ENCODE data around the gene RABGAP1L. TPM values are rescaled to one million over a fixed set of nuclear protein-coding genes. Genes with fewer than 3 reads are reported as not detected.
A peak's percentile ranks its signal among the peaks of the same experiment; 100 is the strongest.

Gene RABGAP1L
- total RNA-seq, 1 experiment from 2014 or later: 76.9 TPM

- TF ChIP-seq AR (CRISPR knock-in tag; IDR thresholded peaks at IDR 0.05): no peak
- no peak for TF ChIP-seq AFF4 (CRISPR knock-in tag; IDR thresholded peaks at IDR 0.05; ENCODE audit: borderline replicate concordance)
- no peak for TF ChIP-seq SP1 (CRISPR knock-in tag; conservative IDR thresholded peaks at IDR 0.05)
- TF ChIP-seq ZNF281 (CRISPR knock-in tag; IDR thresholded peaks at IDR 0.05): no peak
- no peak for TF ChIP-seq FOXJ3 (CRISPR knock-in tag; IDR thresholded peaks at IDR 0.05; ENCODE audit: borderline replicate concordance)
- TF ChIP-seq ZNF416 (CRISPR knock-in tag; IDR thresholded peaks at IDR 0.05): no peak
- TF ChIP-seq ZNF219 (CRISPR knock-in tag; IDR thresholded peaks at IDR 0.05; ENCODE audit: borderline replicate concordance): no peak
- no peak for TF ChIP-seq ZNF532 (CRISPR knock-in tag; IDR thresholded peaks at IDR 0.05; ENCODE audit: borderline replicate concordance)
- TF ChIP-seq NR1H2 (CRISPR knock-in tag; IDR thresholded peaks at IDR 0.05): no peak
- TF ChIP-seq MAX (CRISPR knock-in tag; IDR thresholded peaks at IDR 0.05): no peak
Observed at GRCh38 chr1:174812016-174812415, 652.7 kb downstream of the RABGAP1L start (continued).

GRCh38 chr1:174812656-174813055 lies 653.3 kb downstream of the RABGAP1L start:
- no peak overlapping the region for H3K4me3 Mint-ChIP-seq
- DNase-seq (ENCODE audit: low spot score) (no peak), ATAC-seq (peak; percentile 62)
- H3K4me1 Mint-ChIP-seq: peaks cover 22% of the 10 kb centered on the region
- ChIA-PET POLR2A (no interaction called here), CTCF (no interaction called here)
- no peaks in the 10 kb centered on the region for H3K27me3 Mint-ChIP-seq (ENCODE audit: low read depth)
- peak overlapping the region; percentile 29 for H3K27ac Mint-ChIP-seq
- H3K9me3 Mint-ChIP-seq: no peaks in the 10 kb centered on the region
- H3K36me3 Mint-ChIP-seq: no peaks in the 10 kb centered on the region
- TF ChIP-seq CREB1 (CRISPR knock-in tag; IDR thresholded peaks at IDR 0.05) (no peak), IRF1 (CRISPR knock-in tag; IDR thresholded peaks at IDR 0.05) (no peak), ARID4B (CRISPR knock-in tag; IDR thresholded peaks at IDR 0.05; ENCODE audit: borderline replicate concordance) (no peak), ZMAT4 (CRISPR knock-in tag; IDR thresholded peaks at IDR 0.05) (no peak), ZNF232 (CRISPR knock-in tag; IDR thresholded peaks at IDR 0.05) (no peak), FOXP1 (CRISPR knock-in tag; IDR thresholded peaks at IDR 0.05; ENCODE audit: borderline replicate concordance) (no peak), ATF1 (CRISPR knock-in tag; IDR thresholded peaks at IDR 0.05) (no peak)
